GM19193 (cell line): ENCODE results near the gene MYH14.

Experiments used
- POLR2A ChIP-seq: IDR thresholded peaks from 4 replicates; pipeline ENCODE4 v1.6.1; 2011; ENCODE audit not compliant: insufficient read depth, insufficient read length; ENCODE audit errors: extremely low read depth

MYH14 gene

DNA sequence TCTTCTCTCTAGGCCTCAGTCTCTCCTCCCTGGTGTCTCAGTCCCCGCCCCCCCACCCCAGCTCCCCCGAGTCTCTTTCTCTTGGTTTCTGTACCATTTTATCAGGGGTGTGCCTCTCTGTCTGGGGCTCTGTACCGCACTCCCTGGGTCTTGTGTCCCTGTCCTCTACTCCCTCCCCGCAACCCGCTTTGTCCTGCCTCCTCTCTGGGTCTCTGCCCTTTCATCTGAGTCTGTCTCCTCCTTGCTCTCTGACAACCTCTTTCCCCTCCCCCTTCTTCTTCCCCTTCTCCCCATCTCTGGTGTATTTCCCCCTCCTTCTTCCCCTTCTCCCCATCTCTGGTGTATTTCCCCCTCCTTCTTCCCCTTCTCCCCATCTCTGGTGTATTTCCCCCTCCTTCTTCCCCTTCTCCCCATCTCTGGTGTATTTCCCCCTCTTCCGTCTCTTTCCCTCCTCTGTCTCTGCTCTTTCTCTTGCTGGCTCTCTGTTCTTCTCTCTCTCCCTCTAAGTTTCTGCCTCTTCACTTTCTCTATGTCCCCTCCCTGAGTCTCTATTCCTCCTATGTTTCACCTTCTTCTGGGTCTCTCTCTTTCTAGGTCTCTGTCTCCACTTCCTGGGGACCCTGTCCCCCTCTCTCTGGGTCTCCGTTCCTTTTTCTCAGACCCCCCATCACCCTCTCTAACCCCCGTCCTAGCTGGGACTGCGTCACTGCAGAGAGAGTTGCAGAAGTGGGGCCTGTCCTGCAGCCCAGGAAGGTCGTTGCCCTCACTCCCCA, 128.0 kb downstream of the MYH14 start:
- no peak for TF ChIP-seq POLR2A

DNA sequence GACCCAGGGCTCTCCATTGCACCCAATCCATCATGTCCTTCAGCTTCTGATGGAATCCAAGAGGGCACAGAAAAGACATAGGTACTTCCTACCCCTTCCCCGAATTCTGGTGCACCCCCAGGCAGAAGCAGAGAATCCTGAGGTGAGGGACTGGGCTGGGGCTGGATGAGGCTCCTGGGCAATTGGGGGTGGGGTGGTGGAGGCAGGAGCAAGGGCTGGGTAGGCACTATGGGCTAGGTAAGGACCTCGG, 128.5 kb downstream of the MYH14 start:
- no peak for TF ChIP-seq POLR2A

DNA sequence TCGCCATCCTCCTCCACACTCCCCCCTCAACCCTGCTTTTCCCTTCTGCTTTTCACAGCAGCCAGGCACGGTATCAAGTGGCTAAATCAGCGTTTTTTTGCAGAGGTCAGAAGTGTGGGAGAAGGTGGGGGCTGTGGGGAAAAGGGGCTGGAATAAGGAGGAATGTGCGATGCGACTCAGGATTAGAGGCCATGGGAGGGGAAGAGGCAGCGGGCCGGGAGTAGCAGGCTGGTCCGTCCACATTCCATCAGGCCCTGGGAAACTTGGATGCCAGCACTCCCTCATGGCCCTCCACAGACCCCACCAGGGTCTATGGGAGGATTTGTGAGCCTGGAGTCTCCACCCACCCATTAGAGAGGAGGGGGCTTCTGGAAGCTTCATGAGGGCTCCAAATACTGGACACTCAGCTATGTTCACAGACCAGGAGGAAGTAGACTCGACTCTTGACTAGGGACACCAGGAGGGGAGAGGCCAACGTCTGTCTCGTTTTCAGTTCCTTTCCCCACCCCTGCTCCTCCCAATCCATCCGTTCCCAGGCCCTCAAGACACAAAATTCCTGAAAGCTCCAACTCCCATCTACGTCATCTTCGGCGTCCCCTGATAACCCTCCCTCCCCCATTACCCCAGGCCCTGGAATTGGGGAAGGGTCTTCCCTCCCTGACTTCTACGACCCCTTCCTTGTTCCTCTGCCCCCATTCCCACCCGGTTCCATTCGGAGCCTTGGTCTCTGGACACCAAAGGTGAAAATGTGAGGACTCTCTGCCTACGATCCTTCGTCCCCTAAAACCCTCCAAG, 129.0 kb downstream of the MYH14 start:
- peak; percentile 29 for TF ChIP-seq POLR2A

DNA sequence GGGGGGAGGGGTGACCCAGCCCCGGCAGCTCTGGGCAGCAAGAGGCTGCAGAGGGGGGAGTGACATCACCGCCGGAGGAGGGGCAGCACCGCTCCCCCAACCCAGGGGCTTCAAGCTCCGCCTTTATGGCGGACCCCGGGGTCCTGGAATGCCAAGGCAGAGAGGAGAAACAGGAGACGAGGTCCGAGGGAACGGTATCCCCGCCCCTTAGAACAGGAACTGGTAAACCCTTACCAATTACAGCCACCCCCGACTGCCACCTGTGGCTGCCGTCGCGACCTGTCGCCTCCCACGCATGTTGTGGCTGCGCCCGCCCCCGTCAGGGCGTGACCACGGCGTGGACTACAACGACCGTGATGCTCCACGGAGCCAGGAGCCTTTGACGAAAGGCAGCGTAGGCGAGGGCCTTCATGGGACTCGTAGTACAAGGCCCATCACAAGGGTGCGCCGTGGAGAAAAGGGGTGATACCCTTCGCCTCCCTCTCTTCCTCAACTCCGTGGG, 129.9 kb downstream of the MYH14 start:
- peak; percentile 36 for TF ChIP-seq POLR2A

DNA sequence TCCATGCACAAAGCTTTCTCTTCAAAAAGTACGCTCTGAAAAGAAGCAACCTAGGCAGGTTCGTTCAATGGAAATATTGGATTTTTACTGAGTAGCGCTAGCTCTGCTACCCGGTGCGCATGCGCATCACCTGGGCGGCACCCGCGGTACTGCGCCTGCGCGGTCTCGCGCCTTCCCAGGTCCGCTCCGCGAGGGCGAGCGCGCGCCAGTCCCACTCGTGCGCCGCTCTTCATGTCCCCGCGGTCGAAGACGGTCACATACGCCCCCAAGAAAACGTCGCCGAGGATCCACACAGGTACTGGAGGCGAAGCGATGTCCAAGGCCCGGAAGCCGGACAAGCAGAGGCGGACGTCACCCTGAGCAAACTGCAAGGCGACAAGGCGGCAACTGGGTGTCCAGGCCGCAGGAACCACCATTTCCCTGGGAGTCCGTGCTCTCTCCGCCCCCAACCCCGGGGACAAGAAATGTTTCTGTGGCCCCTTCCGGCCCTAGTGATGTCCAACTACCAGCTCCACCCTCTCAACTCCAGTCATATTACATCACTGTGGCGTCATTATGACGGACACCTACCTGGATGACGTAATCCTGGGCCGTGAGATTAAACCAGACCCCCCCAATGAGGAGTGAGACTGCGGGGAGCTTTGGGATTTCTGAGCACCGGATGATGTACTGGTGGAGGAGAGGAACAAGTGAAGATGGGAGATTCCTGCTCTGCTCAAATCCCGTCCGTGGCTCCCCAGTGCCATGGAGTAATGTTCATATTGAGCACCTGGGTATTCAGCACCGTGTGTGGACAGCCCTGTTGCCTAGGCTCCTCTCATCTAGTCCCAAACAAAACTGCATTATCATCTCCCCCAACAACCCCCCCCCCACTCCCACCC, 130.6 kb downstream of the MYH14 start:
- peak; percentile 28 for TF ChIP-seq POLR2A

DNA sequence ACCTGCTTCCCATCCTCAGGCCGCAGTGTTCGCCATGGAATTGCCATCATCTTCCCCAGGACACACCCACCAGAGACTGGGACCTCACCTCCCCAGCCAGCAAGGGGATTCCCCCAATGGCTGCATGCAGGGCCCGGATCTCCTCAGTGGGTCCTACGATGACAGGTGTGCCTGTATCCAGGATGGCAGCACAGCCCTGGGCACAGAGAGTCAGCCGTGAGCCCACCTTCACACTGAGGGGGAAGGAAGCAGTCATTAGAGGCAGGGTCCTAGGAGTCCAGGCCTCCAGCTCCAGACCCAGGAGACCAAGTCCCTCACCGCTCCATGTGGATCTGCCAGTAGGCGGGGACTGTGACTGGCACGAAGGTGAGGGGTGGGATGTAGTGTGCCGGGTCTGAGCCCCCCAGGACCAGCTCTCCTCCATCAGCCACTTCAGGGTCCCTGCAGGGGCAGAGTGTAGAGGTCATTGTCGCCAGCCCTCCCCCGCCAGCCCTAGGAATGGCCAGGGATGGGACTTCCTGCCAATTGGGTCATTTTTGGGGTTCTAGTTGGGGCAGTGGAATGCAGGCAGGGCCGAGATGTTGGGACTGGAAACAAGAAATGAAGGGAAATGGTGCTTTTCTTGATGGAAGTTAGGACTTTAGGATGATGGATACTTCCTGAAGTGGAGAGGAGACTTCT, 131.5 kb downstream of the MYH14 start:
- peak; percentile 16 for TF ChIP-seq POLR2A

DNA sequence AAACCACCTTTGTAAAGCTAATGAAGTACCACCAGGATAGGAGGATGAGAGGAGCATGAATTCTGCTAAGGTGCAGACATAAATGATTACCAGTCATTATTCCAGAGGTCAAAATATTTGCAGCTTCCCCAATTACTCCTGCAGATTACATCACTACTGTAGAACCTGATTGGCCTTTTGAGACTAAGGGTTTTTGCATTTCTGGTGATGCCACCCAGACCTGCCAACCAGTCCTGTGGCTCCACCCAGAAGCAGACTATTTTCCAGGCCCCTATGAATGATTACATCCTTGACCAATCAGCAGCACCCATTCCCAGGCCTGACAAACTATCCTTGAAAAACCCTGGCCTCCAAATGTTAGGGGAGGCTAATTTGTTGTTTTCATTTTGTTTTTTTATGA, 136.9 kb downstream of the MYH14 start:
- TF ChIP-seq POLR2A, result no peak

DNA sequence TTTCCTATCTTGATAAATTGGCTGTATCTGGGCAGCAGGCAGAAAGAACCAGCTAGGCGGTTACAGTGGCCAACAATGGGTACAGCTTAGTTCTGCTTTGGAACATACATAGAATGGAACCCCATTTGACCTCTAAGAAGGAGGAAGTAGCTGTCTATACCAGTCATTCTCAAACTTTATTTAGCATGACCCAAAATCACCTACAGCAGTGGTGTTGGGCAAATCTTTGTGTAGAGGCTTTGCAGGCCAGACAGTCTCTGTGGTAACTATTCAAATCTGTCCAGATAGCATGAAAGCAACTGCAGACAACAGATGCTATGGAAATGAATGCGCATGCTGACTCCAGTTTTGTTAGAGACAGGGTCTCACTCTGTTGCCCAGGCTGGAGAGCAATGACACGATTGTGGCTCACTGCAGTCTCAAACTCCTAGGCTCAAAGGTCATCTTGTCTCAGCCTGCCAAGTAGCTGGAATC, 137.7 kb downstream of the MYH14 start:
- no peak for TF ChIP-seq POLR2A

DNA sequence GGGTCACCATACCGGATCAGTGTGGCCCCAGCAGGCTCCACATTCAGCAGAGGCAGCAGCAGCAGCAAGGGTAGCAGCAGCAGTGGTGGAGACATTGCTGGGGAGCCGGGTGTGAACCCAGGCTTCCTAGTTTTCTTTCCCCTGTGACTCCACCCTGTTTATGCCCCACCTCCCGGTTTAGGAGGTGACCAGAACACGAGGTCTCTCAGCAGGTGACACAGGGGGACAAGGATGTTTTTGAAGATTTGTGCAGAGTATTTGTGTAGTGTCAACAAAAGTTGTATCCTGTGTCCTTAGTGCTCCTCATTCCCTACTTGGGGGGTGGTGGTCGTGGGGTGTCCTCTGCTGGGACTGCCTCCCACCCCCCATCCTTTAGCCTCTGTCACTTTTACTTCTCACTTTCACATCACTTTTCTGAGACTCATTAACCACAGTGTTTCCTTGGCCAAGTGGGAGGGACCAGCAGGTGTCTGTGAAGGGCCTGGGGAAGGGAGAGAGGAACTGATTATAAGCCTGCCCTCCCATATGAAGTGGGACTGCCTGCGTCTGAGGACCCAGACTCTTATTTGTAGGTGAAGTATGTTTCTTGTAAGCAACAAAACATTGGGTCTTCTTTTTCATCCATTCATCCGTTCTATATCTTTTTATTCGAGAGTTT, 141.4 kb downstream of the MYH14 start:
- peak; percentile 88 for TF ChIP-seq POLR2A

DNA sequence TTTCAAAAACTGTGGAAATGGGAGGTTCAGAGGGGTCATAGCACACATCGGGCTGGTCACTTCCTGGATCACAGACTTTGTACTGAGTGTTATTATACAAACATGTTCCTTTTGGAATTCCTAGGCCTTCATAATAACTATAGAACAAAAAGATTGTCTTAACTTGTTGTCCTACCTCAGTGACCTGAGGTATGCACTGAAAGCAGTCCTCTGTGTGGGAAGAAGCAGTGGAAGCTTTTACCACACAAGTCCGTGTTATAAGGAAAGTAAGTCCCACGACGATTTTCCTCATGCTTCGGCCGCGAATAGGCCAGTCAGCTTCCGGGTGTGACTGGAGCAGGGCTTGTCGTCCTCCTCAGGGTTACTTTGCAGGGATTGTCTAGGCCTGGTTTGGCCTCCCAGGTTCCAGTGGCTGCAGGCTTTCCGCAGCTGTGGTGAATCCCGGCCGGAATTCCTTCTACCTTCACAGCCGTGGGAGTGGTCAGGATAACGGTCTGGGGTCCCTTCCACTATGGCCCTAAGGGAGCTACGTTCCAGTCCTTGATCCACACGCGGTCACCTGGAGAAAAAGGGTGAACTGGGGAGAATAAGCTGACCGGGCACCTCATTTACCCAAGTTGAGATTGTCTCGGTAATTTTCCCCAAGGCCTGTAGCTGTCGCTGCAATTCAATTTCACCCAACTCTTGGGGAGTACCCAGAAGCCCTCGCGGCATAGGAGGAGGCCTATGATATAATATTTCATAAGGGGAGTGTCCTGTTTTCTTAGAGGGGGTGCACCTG, 146.0 kb downstream of the MYH14 start:
- no peak for TF ChIP-seq POLR2A

DNA sequence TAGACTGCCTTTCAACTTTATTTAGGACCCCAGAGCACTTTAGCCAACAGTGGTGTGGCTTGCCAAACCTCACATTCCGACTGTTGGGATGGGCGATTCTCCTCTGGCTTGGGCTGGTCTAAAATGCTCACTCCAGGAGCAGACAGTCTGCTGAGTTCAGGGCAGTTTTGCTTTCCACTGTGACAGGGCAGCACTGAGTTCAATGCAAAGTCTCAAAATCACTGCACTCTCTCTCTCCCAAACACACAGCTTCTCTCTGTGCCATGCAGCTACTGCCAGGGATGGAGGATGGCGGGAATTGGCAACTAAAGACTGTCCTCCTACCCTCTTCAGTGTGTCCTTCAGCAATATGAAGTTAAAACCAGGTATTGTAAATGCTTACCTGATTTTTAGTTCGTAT, 148.8 kb downstream of the MYH14 start:
- TF ChIP-seq POLR2A, result no peak

DNA sequence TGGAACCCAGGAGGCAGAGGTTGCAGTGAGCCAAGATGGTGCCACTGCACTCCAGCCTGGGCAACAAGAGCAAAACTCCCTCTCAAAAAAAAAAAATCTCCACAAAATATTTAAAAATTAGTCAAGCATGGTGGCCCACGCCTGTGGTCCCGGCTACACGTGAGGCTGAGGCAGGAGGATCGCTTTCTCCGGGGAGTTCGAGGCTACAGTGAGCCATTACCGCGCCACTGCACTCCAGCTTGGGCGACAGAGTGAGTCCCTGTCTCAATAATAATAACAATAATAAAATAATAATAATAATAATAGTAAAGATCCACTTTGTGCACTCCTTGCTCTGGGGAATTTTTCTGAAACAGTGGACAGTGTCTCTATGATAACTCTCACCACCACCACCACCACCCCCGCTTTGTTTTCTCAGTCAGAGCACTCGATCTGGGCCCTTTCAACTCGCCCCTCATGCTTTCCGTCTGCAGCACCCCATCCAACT, 153.3 kb downstream of the MYH14 start:
- TF ChIP-seq POLR2A, result no peak

DNA sequence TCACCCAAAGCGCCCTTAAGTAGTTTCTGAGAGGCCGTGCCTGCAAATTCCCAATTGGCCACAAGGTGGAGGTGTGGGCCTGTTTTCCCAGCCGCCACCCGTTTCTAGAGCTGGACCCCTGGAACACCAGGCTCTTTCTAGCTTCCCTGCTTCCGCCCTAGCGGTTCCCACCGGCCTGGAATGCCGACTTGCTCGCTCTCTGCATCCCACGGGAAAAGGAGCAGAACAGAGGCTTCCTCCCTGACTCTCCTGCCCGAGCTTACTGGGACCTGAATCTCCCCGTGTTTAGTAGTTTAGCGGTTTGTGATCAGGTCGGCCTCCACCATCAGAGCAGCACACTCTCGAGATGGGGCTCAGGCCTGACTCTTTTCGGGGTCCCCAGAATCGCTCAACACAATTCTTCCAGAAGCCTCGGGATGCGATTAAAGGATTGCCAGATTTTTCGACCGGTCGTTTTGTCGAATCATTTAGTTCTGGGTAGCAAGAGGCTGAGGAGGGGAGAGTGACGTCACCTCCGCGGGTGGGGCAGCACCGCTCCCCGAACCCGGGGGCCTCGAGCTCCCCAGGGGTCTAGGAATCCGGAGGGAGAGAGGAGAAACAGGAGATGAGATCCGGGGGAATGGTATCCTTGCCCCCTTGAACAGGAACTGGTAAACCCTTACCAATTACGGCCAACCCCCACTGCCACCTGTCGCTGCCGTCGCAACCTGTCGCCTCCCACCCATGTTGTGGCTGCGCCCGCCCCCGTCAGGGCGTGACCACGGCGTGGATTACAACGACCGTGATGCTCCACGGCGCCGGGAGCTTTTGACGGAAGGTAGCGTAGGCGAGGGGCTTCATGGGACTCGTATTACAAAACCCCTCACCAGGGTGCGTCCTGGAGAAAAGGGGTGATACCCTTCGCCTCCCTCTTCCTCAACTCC, 154.0 kb downstream of the MYH14 start:
- TF ChIP-seq POLR2A, result peak; percentile 53
